Measurements from ENCODE around the gene HPN. TPM values are rescaled to one million over a fixed set of nuclear protein-coding genes. Genes with fewer than 3 reads are reported as not detected.

HPN gene
- total RNA-seq, 4 donors from 2014 or later, result 0.26 to 2.7 (median 0.68) TPM

- Histone ChIP-seq H3K36me3 (no peaks in the 10 kb centered on the region), H3K27ac (no peak overlapping the region), H3K27me3 (no peaks in the 10 kb centered on the region), H3K4me1 (no peaks in the 10 kb centered on the region), H3K9me3 (no peaks in the 10 kb centered on the region), H3K4me3 (no peak overlapping the region)
- TF ChIP-seq CTCF (IDR thresholded peaks at IDR 0.05) (no peak), POLR2A (IDR thresholded peaks at IDR 0.05) (no peak)
- intact Hi-C loops (cut with DNase I; ENCODE audit: low total_unique reads), result no loop called here
- no peak for DNase-seq
These were observed 33.1 kb downstream of the HPN start for GRCh38 chr19:35074426-35075201.

GRCh38 chr19:35075202-35076025, 33.9 kb downstream of the HPN start:
- Histone ChIP-seq H3K4me3 (no peak overlapping the region), H3K4me1 (no peaks in the 10 kb centered on the region), H3K27ac (no peak overlapping the region), H3K36me3 (no peaks in the 10 kb centered on the region), H3K9me3 (no peaks in the 10 kb centered on the region), H3K27me3 (no peaks in the 10 kb centered on the region)
- TF ChIP-seq CTCF (IDR thresholded peaks at IDR 0.05) (no peak), POLR2A (IDR thresholded peaks at IDR 0.05) (no peak)
- no peak for DNase-seq
- intact Hi-C loops (cut with DNase I; ENCODE audit: low total_unique reads), result no loop called here

GRCh38 chr19:35076026-35076370, 34.5 kb downstream of the HPN start:
- Histone ChIP-seq H3K4me3 (no peak overlapping the region), H3K27me3 (no peaks in the 10 kb centered on the region), H3K27ac (no peak overlapping the region), H3K9me3 (no peaks in the 10 kb centered on the region), H3K4me1 (no peaks in the 10 kb centered on the region), H3K36me3 (no peaks in the 10 kb centered on the region)
- intact Hi-C loops (cut with DNase I; ENCODE audit: low total_unique reads), result no loop called here
- TF ChIP-seq CTCF (IDR thresholded peaks at IDR 0.05) (no peak), POLR2A (IDR thresholded peaks at IDR 0.05) (no peak)
- no peak for DNase-seq

GRCh38 chr19:35076657-35077056, 35.1 kb downstream of the HPN start:
- Histone ChIP-seq H3K27me3 (no peaks in the 10 kb centered on the region), H3K4me1 (no peaks in the 10 kb centered on the region), H3K9me3 (no peaks in the 10 kb centered on the region), H3K36me3 (no peaks in the 10 kb centered on the region), H3K27ac (no peak overlapping the region), H3K4me3 (no peak overlapping the region)
- no peak for TF ChIP-seq CTCF (IDR thresholded peaks at IDR 0.05)
- no peak for TF ChIP-seq POLR2A (IDR thresholded peaks at IDR 0.05)
- intact Hi-C loops (cut with DNase I; ENCODE audit: low total_unique reads), result no loop called here
- no peak for DNase-seq

Data from uterus (tissue), 4 donors.